HG02970 (cell line): Measurements from ENCODE around the gene HIVEP3.

Experiments used
- ATAC-seq: cut with Tn5 transposase; IDR thresholded peaks from one replicate; pipeline ENCODE4 v1.9.1; 2021; ENCODE audit warnings: mild to moderate bottlenecking, moderate library complexity, moderate number of reproducible peaks; ENCODE audit not compliant: unreplicated experiment, low FRiP score

Gene HIVEP3

DNA sequence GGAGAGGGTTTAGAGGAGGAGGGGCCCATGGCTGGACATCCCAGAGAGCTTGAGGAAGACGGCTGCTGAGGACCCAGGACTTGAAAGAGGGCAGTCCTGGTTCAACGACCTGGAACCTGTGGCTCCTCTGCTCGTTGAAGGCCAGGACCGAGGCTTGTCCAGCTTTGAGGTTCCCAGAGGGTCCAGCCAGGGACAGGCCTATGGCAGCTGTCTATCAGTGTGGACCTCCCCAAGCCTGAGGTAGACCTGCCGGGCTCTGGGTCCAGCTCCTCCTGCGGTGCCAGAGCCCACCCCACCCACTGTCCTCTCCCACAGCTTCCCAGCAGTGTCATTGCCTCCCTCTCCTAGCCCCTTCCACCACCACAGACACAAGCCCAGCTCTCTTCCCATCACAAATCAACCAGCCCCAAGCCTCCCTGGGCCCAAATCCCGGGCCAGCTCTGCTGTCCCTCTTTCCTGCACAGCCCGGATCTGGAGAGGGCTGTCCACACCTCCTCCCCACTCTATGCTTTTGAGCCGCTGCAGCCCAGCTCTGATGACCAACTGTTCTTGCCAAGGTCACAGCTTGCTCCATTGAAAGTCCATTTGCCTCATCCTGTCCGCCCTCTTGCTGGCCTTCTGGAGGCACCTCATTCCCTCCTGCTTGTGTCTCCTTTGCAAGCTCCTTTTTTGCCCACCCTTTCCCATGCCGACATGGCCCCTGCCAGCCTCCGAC is 385.5 kb downstream of the HIVEP3 start:
- no peak for ATAC-seq

DNA sequence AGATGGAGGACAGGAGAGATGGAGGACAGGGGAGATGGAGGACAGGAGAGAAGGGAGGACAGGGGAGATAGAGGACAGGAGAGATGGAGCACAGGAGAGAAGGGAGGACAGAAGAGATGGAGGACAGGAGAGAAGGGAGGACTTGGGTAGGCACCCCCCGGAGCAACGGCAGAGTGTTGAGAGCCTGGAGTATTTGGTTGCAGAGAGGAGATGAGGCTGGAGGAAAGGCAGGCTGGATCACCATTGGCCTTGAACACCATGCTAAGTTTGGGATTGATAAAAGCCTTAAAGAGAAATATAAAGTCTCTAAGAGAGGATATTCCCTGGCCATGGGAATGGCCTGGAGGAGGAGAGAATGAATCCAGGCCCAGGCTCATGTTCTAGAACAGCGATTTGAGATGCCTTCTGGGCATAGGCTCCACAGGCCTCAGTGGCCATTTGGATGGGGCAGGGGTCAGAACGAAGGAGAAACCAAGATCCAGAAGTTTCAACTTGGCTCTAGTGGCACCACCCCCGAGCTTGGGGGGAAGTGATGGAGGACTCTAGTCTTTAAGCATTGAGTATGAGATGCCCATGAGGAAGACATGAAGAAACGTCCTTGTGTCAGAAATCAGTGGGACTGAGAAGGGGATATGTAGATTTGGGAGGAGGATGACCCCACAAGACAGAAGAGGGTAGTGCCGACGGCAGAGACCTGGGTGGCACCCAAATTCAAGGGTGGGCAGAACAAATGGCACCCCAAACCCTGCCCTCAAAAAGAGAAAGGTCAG is 386.3 kb downstream of the HIVEP3 start:
- ATAC-seq: no peak

DNA sequence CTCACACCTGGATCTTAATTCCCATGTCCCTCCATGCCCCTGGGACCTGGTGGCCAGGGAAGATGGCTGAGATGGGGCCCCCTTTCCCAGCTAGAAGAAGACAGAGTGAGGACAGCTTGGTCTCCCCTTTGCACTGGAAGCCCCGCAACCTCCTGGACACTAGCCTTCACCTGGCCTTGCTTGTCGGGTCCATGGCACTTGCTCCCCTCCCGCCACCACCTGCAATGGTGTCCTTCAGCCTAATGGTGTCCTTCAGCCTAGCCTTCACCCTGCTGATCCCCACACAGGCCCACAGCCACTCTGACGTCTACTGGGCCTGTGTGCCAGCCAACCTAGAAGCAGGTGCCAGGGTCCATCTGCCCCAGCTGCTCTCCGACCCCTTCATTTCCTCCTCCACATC is 388.3 kb downstream of the HIVEP3 start:
- ATAC-seq: no peak

DNA sequence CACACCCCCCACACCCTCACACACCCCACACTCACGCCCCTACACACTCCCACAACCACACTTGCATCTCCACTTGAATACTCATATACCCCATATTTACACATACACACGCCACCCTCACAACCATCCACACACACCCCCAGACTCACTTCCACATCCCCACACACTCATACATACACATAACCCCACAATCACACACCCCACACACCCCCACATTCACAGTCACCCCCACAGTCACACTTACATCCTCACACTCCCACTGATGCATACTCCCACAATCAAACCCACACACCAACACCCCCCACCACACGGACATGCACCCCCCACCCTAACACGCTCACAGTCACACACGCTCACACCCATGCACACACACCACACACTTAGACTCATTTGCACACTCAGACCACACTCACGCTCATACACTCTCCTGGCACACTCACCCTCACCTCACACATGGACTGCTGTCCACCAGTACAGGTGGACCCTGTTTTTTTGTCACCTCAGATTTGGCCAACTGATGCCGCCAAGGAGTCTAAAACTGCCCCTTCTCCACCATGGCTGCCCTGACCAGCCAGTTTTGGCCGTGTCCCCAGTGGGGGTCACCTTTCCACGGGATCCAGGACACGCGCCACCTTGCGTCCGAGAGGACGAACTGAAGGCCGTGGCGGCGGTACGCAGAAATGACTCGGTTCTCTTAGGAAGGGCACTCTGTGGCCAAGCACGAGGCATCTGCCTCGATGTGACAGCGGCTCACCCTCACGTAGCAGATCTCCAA is 388.9 kb downstream of the HIVEP3 start:
- ATAC-seq: no peak

DNA sequence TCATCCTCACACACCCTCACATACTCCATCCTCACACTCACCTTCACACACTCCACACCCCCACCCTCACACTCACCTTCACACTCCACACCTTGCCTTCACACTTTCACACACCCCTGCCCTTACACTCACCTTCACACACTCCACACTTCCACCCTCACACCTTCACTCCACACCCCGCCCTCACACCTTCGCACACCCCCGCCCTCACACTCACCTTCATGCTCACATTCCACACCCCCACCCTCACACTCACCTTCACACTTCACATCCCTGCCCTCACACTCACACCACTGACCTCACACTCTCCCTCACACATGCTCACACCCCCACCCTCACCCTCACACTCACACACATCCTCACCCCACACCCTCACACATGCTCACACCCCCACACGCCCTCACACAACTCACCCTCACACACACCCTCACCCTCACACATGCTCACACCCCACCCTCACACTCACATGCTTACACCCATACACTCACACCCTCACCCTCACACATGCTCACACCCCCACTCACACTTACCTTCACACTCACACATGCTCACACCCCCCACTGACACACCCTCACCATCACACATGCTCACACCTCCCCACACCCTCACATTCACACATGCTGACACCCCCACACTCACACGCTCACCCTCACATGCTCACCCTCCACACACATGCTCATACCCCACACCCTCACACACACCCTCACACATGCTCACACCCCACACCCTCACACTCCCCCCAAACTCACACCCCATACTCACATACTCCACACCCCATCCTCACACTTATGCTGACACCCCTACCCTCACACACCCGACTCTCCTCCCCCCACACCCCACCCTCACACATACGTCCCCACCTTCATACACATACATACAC is 389.8 kb downstream of the HIVEP3 start:
- ATAC-seq: no peak

DNA sequence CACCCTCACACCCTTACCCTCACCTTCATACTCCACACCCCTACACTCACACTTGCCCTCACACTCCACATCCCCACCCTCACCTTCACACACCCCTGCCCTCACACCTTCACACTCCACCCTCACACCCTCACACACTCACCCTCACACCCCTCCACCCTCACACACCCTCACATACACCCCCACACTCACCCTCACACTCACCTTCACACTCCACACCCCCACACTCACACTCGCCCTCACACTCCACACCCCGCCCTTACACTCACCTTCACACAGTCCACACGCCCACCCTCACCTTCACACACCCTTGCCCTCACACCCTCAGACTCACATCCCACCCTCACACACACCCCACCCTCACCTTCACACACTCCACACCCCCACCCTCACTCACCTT is 390.6 kb downstream of the HIVEP3 start:
- ATAC-seq: no peak

DNA sequence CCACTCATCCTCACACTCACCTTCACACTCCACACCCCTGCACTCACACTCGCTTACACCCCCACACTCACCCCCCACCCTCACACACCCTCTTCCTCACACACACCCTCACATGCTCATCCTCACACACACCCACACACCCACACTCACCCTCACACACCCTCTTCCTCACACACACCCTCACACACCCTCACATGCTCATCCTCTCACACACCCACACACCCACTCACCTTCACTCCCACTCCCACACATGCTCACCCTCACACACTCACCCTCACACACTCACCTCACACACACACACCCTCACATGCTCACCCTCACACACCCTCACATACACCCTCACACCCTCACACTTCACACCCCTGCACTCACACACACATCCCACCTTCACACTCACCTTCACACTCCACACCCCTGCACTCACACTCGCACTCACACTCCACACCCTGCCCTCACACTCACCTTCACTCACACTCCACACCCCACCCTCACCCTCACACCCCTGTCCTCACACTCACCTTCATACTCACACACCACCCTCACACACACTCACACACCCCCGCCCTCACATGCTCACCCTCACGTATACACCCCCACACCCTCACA is 391.7 kb downstream of the HIVEP3 start:
- ATAC-seq: no peak

DNA sequence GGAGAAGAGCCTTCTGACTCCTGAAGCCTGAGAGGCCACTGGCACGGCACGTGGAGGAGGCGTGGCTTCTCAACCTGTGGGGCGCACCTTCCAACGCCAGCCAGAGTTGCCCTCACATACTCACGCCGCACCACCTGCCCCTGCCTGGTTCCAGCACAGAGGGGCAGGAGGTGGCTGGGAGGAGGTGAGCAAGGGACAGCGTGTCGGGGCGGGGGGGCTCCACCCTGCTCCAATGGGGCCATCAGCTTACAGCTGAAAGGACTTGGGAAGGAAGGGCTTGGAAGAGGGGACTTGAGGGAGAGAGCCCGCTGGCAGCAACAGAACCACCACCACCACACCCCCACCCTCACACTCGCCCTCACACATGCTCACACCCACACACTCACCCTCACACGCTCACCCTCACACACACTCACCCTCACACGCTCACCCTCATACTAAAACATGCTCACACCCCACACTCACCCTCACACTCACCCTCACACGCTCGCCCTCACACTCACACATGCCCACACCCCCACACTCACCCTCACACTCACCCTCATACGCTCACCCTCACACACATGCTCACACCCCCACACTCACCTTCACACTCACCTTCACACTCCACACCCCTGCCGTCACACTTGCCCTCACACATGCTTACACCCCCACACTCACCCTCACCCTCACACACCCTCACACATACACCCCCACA is 392.7 kb downstream of the HIVEP3 start:
- no peak for ATAC-seq

DNA sequence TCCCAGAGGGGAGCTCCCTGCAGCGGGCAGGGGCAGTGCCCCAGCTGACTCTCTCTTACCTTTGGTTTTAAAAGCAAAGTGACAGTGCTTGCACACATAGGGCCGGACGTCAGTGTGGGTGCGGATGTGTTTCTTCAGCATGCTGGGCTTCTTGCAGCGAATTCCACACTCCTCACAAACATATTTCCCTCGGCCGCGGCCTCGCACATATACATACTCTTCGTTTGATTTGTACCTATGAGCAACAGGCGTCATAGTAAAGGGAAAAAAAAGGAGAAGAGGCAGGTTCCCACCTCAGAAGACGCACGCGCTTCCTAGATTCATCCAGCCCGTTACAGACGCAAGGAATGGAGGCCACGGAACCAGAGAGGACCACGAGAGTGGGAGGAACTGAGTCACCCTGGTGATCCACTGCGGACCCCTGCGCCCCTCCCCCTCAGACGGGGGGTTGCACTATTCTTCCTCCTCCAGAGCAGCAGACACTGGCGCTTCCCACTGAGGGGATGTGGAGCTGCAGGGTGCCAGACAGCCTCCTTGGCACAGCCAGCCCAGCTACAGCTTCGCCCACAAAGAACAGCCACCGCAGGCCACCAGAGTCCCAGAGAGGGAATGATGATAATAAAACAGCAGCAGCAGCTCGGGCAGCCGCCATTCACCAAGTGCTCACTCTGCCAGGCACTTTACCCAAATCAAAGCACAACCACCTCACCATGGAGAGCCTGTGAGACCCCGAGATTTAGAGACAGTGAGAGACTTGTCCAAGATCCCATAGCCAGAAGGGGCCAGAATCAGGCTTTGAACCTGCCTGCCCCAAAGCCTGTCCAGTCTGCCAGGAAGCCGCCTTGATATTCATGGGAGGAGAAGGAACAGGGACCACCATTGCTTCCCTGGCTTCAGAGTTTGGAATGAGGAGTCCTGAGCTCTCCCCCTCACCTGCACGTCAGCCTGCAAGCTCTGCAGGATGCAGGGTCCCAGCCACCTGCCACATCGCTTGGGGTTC is 393.7 kb downstream of the HIVEP3 start:
- ATAC-seq: no peak

DNA sequence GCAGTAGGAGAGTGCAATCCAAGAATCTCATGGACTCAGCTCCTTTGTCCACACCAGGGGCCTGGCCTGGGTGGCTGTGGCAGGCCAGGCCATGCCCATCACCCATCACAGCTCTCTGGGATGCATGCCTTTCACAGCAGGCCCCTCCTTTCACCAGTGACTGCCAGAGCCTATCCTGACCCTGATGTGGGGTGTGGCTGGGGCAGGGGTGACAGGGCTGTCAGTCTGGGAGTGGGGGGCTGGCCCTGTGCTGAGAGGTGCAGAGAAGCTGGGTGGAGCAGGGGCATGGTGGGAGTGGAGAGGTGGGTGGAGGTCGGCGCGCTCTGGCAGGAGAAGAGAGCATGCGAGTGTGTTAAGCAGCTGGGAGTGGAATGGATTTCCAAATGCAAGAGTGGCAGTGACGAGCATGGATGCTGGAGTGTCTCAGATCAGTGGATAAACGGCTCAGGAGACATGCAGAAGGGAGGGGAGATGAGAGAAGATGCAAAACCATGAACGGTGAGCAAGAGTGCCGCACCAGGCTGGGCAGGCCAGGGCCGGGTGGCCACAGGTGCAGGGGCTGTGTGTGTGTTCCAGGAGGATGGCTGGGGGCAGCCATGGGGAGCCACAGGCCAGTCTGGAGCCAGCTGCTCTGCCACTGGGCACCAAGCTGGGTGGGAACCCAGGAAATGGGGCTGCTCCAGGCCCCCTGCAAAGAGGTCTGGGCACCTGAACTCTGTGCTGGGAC is 394.6 kb downstream of the HIVEP3 start:
- ATAC-seq: no peak

DNA sequence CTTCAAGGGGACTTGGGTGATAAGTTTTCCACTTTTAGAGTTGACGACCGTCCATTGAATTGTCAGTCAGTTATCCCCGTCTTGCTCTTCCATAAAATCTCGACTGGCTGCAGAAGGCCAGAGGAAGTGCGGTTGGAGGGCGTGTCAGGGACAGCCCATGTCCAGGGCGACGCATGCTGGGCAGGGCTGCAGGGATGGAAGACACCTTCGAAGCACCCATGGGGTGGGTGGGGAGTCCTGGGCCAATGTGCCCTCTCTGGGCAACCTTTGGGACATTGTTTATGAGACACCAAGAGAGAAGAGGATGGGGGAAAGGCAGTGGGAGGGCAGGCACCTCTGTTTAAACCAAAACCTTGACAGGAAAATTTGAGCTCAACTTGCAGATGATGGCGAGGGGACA is 395.7 kb downstream of the HIVEP3 start:
- ATAC-seq: no peak

DNA sequence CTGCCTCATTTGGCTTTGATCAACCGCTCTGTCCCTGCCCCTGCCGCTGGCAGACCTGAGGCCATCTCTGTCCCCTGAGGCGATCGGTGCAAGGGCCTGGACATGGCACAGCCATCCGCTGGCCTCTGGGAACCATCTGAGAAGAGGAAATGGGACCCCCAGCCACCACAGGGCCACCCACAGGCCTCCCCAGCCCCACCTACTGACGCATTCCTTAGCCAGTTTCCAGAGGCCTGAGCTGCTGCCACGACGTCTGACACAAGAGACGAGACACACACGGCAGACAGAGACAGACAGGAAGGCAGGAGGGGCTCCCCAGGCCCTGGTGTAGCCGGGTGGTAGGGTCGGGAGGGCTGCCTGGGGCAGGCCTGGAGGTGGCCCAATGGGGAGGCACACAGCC is 397.0 kb downstream of the HIVEP3 start:
- no peak for ATAC-seq

DNA sequence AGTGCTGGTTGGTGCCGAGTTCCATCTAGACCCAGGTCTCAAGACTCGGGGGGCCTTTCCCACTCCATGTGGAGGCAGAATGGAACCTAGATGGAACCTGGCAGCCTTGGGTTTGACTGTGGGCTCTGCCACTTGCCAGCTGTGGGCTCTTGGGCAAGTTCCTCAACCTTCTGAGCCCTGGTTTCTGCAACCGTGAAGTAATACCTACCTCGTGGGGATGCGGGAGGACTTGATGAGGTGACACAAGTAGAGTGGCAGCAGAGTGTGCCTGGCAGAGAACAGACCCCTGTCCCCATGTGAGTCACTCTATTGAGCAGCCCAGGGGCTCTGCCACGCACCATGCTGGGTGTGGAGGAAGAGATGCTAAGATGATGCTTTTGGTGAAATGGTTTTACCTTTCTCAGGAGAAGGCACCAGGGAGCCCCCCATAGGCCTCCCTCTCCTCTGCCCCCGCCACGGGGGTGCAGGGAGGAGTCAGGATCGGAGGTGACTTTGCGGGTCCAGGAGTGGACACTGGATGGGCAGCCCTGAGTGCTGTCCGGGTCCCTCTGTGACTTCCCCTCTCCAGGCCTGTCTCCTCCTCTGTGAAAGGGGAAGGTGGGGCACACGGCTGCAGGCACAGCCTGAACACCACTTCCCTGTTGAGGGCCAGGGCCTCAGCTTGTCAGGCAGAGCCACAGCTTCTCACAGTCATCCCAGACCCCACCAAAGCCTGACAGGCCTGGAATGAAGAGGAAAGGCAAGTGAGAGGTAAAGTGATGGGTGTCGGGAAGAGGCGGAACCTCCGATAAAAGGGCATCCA is 397.6 kb downstream of the HIVEP3 start:
- ATAC-seq: no peak

DNA sequence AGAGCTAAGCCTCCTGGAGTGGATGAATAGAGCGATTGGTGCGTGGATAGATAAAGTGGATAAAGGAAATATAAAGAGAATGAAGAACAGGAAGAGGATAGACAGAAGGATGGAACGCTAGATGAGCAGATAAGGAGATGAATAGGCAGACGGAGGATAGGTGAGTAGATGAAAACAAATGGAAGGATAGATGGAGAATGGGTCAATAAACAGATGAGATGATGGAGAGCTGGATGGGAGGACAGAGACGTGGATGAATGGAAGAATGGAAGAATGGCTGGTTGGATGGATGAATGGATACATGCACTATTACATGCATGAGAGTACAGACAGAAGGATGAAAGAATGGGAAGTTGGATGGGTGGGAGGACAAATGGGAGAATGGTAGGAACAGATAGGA is 399.1 kb downstream of the HIVEP3 start:
- ATAC-seq: no peak

DNA sequence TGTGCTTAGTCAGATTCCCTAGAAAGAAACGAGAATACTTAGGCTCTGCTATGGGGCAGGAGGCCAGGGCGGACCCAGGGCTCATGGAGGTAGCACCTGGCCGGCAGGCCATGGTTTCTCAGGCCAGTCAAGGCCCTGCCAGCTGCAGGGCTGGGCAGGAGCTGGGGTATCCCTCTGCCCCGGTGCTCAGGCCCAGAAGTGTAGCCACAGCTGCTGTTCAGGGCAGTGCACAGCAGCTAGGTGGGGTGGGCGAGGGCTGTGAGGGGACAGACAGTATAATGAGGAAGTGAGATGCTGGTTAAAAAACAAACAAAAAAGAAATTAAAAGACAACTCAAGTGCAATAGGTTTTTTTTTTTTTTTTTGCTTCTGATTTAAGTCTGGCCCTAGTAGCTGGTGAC is 400.3 kb downstream of the HIVEP3 start:
- no peak for ATAC-seq

DNA sequence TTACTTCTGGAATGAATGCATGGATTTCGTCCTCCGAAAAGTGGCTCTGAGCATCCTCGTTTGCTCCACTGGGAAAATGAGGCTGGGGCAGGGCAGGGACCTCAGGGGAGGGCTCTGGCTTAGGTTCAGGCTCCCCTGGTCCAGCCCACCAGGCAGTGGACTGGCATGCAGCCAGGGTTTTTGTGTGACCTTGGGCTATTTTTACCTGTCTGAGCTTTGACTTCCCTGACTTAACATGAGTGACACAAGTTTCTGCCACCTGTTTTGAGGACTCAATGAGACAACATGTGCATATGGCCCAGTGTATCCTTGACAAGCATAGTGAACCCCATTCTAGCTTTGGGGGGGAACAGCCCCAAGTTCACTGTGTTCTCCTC is 401.7 kb downstream of the HIVEP3 start:
- ATAC-seq: no peak
